Stimulated activated CD4-positive, alpha-beta T cell treated with anti-CD3 and anti-CD28 coated beads, Interleukin-2, amount 100 ng/mL, for 24 hours (primary cell): Measurements from ENCODE around the gene ALX3.

Experiments
- DNase-seq, 2 donors: peaks; one replicate each; pipeline ENCODE4 v3.0.0-alpha.2; 2020

Gene ALX3

GRCh38 chr1:110070671-110071242 is at the start of gene ALX3:
ALX3 (minus strand) TSS chr1:110070672; CDS start chr1:110070612, 60 bp downstream.
- no peak for DNase-seq

GRCh38 chr1:110119843-110120242 is 49.4 kb upstream of the ALX3 start:
- DNase-seq: no peak

- peak; percentile 25 to 28 for DNase-seq
These were observed 48.3 kb upstream of the ALX3 start for GRCh38 chr1:110118636-110119396.

GRCh38 chr1:110114784-110115183 is 44.3 kb upstream of the ALX3 start:
- no peak for DNase-seq

GRCh38 chr1:110114173-110114572 is 43.7 kb upstream of the ALX3 start:
- DNase-seq: no peak

- DNase-seq: no peak
These were observed 43.1 kb upstream of the ALX3 start for GRCh38 chr1:110113551-110113950.

GRCh38 chr1:110112656-110113055 is 42.2 kb upstream of the ALX3 start:
- no peak for DNase-seq

- no peak for DNase-seq
These were observed 41.7 kb upstream of the ALX3 start, which contains the start of gene UBL4B for GRCh38 chr1:110112143-110112542. UBL4B (plus strand) TSS chr1:110112443; CDS start chr1:110112535, 92 bp downstream.

- no peak for DNase-seq
These were observed 40.6 kb upstream of the ALX3 start for GRCh38 chr1:110111081-110111480.

GRCh38 chr1:110107867-110108469 is 37.5 kb upstream of the ALX3 start:
- DNase-seq: no peak

- peak; percentile 65 to 69 for DNase-seq
These were observed 35.8 kb upstream of the ALX3 start for GRCh38 chr1:110106013-110106941.

GRCh38 chr1:110102081-110102480 is 31.6 kb upstream of the ALX3 start:
- DNase-seq: no peak

- DNase-seq: no peak
These were observed 29.9 kb upstream of the ALX3 start for GRCh38 chr1:110100335-110100734.

- no peak for DNase-seq
These were observed 28.0 kb upstream of the ALX3 start for GRCh38 chr1:110098222-110099026.

GRCh38 chr1:110097507-110098221 is 27.2 kb upstream of the ALX3 start:
- no peak for DNase-seq

GRCh38 chr1:110094931-110095654 is 24.6 kb upstream of the ALX3 start:
- DNase-seq: no peak

- DNase-seq: no peak
These were observed 22.5 kb upstream of the ALX3 start for GRCh38 chr1:110092991-110093390.

GRCh38 chr1:110091791-110092190 is 21.3 kb upstream of the ALX3 start:
- DNase-seq: no peak

- DNase-seq: no peak
These were observed 20.9 kb upstream of the ALX3 start for GRCh38 chr1:110091381-110091780.

- no peak for DNase-seq
These were observed 19.2 kb upstream of the ALX3 start for GRCh38 chr1:110089561-110090275.
